Fibroblast of skin of scalp (primary cell): ENCODE results near the gene SGF29.
"Not testable (repeated sequence)": the region's sequence is repeated elsewhere in the genome, so short reads cannot be mapped to it uniquely, and the experiment has no call there.

Experiments used
- DNase-seq: peaks from one replicate; pipeline ENCODE4 v3.0.0-alpha.2; 2013

SGF29 gene

GRCh38 chr16:28596115-28596630 lies 42.5 kb downstream of the SGF29 start:
- no peak for DNase-seq

- no peak for DNase-seq
Measured at GRCh38 chr16:28596840-28597691, 43.3 kb downstream of the SGF29 start, which contains the start of gene SULT1A2. Gene SULT1A2, minus strand, starts transcription at chr16:28597050. Its CDS starts 1,120 bp downstream, at chr16:28595930.

GRCh38 chr16:28597692-28598261 lies 44.1 kb downstream of the SGF29 start:
- DNase-seq: peak; percentile 7

GRCh38 chr16:28599377-28600285 lies 45.9 kb downstream of the SGF29 start:
- not testable (repeated sequence) for DNase-seq

- not testable (repeated sequence) for DNase-seq
Measured at GRCh38 chr16:28600965-28601364, 47.2 kb downstream of the SGF29 start.

- DNase-seq: not testable (repeated sequence)
Measured at GRCh38 chr16:28601589-28601988, 47.9 kb downstream of the SGF29 start.

- DNase-seq: not testable (repeated sequence)
Measured at GRCh38 chr16:28602062-28602461, 48.3 kb downstream of the SGF29 start.

- no peak for DNase-seq
Measured at GRCh38 chr16:28602529-28602928, 48.8 kb downstream of the SGF29 start.

- no peak for DNase-seq
Measured at GRCh38 chr16:28603381-28604185, 49.9 kb downstream of the SGF29 start.

- DNase-seq: no peak
Measured at GRCh38 chr16:28604186-28604565, 50.5 kb downstream of the SGF29 start.

- no peak for DNase-seq
Measured at GRCh38 chr16:28606291-28607115, 52.8 kb downstream of the SGF29 start.

- no peak for DNase-seq
Measured at GRCh38 chr16:28607116-28607623, 53.5 kb downstream of the SGF29 start.

- not testable (repeated sequence) for DNase-seq
Measured at GRCh38 chr16:28607681-28608495, 54.2 kb downstream of the SGF29 start.

GRCh38 chr16:28608496-28608808 lies 54.7 kb downstream of the SGF29 start:
- DNase-seq: not testable (repeated sequence)

GRCh38 chr16:28608867-28609596 lies 55.3 kb downstream of the SGF29 start:
- DNase-seq: not testable (repeated sequence)

- DNase-seq: no peak
Measured at GRCh38 chr16:28609631-28610594, 56.2 kb downstream of the SGF29 start, which contains the start of gene SULT1A1. Gene SULT1A1, minus strand, starts transcription at chr16:28610044. Its CDS starts 1,189 bp downstream, at chr16:28608855.

- DNase-seq: no peak
Measured at GRCh38 chr16:28610595-28611191, 57.0 kb downstream of the SGF29 start.
